Measurements from ENCODE around the gene DHRSX.

DNA sequence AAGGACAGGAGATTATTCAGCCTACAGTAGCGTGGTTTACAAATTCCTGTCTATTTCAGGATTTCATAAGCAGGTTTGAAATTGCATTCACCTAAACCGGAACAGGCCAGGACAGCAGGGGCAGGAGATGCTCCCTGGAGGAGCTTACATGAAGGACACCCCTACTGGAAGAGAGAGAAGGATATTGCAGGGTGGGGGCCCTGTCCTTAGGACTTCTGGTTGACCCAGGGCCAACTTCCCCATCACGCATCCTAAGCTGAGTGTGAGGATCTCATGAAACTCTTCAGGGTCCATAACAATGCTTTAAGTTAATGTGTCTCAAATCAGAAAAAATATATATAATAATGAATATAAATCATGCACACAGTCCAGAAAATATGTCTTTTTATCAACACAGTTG is 6.4 kb upstream of the DHRSX start:
- TF ChIP-seq, protein P1, sequence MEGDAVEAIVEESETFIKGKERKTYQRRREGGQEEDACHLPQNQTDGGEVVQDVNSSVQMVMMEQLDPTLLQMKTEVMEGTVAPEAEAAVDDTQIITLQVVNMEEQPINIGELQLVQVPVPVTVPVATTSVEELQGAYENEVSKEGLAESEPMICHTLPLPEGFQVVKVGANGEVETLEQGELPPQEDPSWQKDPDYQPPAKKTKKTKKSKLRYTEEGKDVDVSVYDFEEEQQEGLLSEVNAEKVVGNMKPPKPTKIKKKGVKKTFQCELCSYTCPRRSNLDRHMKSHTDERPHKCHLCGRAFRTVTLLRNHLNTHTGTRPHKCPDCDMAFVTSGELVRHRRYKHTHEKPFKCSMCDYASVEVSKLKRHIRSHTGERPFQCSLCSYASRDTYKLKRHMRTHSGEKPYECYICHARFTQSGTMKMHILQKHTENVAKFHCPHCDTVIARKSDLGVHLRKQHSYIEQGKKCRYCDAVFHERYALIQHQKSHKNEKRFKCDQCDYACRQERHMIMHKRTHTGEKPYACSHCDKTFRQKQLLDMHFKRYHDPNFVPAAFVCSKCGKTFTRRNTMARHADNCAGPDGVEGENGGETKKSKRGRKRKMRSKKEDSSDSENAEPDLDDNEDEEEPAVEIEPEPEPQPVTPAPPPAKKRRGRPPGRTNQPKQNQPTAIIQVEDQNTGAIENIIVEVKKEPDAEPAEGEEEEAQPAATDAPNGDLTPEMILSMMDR (conservative IDR thresholded peaks at IDR 0.05) = no peak
- TF ChIP-seq ZFX (IDR thresholded peaks at IDR 0.05) = no peak

All from C4-2B (cell line).